Heart left ventricle (tissue), 16 donors: ENCODE measurements around the gene TBPL2. TPM values are rescaled to one million over a fixed set of nuclear protein-coding genes. Genes with fewer than 3 reads are reported as not detected.
"Not testable (repeated sequence)": the region's sequence is repeated elsewhere in the genome, so short reads cannot be mapped to it uniquely, and the experiment has no call there.

ENCODE experiments used
- ATAC-seq, 4 donors: fragments of 200-7000 bp; cut with Tn5 transposase; one replicate each; pipeline ENCODE4 v1.9.1; 2020 to 2022; ENCODE audit warnings: moderate library complexity in 4 of 4, mild to moderate bottlenecking in 3 of 4, moderate number of reproducible peaks in 1 of 4
- DNase-seq, 5 donors: peaks; one replicate each; pipeline ENCODE4 v3.0.0-alpha.2; 2020
- H3K27ac ChIP-seq, 12 donors: fragments of 200-600 bp; sonication (generic) in 4 of 12; one replicate each; pipeline versions ENCODE4 v1.5.0 to v1.8.0; 2016 to 2022; ENCODE audit warnings: mild to moderate bottlenecking in 2 of 12
- H3K27me3 ChIP-seq, 9 donors: fragments of 200-600 bp; sonication (generic) in 2 of 9; one replicate each; pipeline versions ENCODE4 v1.5.1 to v1.8.0; 2016 to 2022; ENCODE audit warnings: mild to moderate bottlenecking in 3 of 9
- H3K36me3 ChIP-seq, 9 donors: fragments of 200-600 bp; sonication (generic) in 2 of 9; one replicate each; pipeline versions ENCODE4 v1.5.0 to v1.8.0; 2018 to 2022; ENCODE audit warnings: mild to moderate bottlenecking in 2 of 9
- H3K4me1 ChIP-seq, 12 donors: fragments of 200-600 bp; sonication (generic) in 4 of 12; one replicate each; pipeline versions ENCODE4 v1.5.0 to v1.8.0; 2016 to 2022; ENCODE audit warnings: mild to moderate bottlenecking in 3 of 12
- H3K4me3 ChIP-seq, 12 donors: fragments of 200-600 bp; sonication (generic) in 4 of 12; one replicate each; pipeline versions ENCODE4 v1.5.0 to v1.8.0; 2017 to 2022; ENCODE audit warnings: mild to moderate bottlenecking in 9 of 12, moderate library complexity in 4 of 12
- H3K9me3 ChIP-seq, 12 donors: fragments of 200-600 bp; sonication (generic) in 4 of 12; one replicate each; pipeline versions ENCODE4 v1.5.0 to v1.8.0; 2016 to 2022; ENCODE audit warnings: mild to moderate bottlenecking in 1 of 12
- POLR2A ChIP-seq, 2 donors: fragments of 450-650 bp; IDR thresholded peaks; one replicate each; pipeline ENCODE4 v1.6.1; 2017; ENCODE audit warnings: antibody characterized with exemption in 2 of 2, mild to moderate bottlenecking in 2 of 2, moderate library complexity in 2 of 2
- WGBS, 4 donors: extraction: QIAGEN DNeasy Blood & Tissue Kit in 2 of 4; methylation state at CpG; one replicate each; pipeline versions ENCODE4 v1.1.5 to v1.1.7; 2013 to 2018; 5-methylcytosine and 5-hydroxymethylcytosine counted together
- intact Hi-C, 10 donors: fragments of 100-400 bp; cut with DNase I; formaldehyde crosslinking; loops; one replicate each; pipeline versions ENCODE4 v1.11.1 to v1.14.2; 2022
- polyA plus RNA-seq, 2 donors: library from polyadenylated mRNA; stranded (reverse); fragments of 200-250 nt; gene quantifications; one replicate each; pipeline ENCODE4 v1.2.3, GENCODE V29; 2013
- total RNA-seq, 9 donors: library from RNA; depleted of rRNA in 2 of 9; stranded (reverse); fragments of >200 nt in 2 of 9; fragmentation: NEBNext Ultra II Directional in 3 of 9; extraction: Animal tissue kit (Norgen Biotek cat#: 25700) in 3 of 9; gene quantifications; one replicate each; pipeline versions ENCODE4 v1.1.0 to v1.2.4, GENCODE V29; 2016 to 2023
- TF ChIP-seq, protein P1 (sequence below), 12 donors: fragments of 200-600 bp; sonication (generic) in 4 of 12; IDR thresholded peaks; one replicate each; pipeline versions ENCODE4 v1.5.0 to v1.8.0; 2018 to 2022; ENCODE audit warnings: antibody characterized with exemption in 12 of 12, mild to moderate bottlenecking in 5 of 12
- donor health status: ischemic (EF 13 %, LVEDD 7.1; RV severe dilation, severe dysfunction).
- donor health status: healthy with polysubstance abuse.
- donor health status: DM: no; HTN: yes; CAD: no.
- donor health status: DM: no; HTN: no; CAD: no.
- donor health status: ischemic (EF 25% LVEDD 6.9; RV normal size, moderate dysfunction).
- donor health status: ischemic (EF 25% LVEDD 5.7; RV mildly dilated, moderate dysfunction).
- donor health status: healthy.
- donor health status: DM: yes; HTN: yes; CAD: no.
- donor health status: ischemic (EF 35%, LVEDD 5.7; RV mildly dilated, moderate dysfunction).
- donor health status: nonischemic (EF 11% LVEDD 7.7; RV severe dilation, severe dysfunction).
- donor health status: DM: yes; HTN: yes; CAD: no.
- donor health status: PGD.
- donor health status: ischemic (EF 29% LVEDD 5.4; RV normal size, mild dysfunction).
- donor health status: nonischemic (EF 23%, LVEDD 6.1; RV moderate dilation, normal function).

TBPL2 gene
- total and polyA plus RNA-seq, 11 donors: not detected

DNA sequence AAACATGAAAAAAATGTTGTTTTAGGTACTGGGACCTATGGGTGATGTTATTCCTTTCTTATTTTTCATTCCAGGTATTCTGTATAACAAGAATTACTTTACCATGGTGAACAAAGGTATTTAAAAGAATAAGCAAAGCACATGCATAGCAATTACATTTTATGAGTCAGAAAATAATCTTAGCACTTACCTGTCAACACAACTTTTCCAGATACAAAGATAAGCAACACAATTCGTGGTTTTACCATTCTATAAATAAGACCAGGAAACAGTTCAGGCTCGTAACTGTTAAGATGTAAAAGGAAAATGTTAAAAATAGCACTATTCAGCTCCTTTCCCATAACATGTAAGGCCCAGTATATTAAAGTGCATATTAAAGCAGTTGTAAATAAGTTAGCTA, 16.4 kb downstream of the TBPL2 start:
- intact Hi-C loops: loop anchor here in 3 of 10 donors (10.0 kb wide), 2 partner anchors 179 to 209 kb away; no protein-coding TSS in a partner anchor

DNA sequence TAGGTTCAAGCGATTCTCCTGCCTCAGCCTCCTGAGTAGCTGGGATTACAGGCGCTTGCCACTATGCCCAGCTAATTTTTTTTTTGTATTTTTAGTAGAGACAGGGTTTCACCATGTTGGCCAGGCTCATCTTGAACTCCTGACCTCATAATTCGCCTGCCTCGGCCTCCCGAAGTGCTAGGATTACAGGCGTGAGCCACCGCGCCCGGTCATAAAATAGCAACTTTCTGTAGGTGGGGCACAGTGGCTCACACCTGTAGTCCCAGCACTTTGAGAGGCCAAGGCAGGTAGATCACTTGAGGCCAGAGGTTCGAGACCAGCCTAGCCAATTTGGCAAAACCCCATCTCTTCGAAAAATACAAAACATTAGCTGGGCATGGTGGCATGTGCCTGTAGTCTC, 18.1 kb downstream of the TBPL2 start:
- not testable (repeated sequence) for H3K27ac ChIP-seq, H3K9me3 ChIP-seq, H3K4me3 ChIP-seq, DNase-seq, ATAC-seq, H3K36me3 ChIP-seq, H3K27me3 ChIP-seq
- WGBS, 4 donors: 92 to 95% (median 93%) methylated on average over 11 of the region's 11 CpGs
- H3K4me1 ChIP-seq: peaks cover 0 to 29% (median 6%) of the 10 kb centered on the region in 12 donors
- intact Hi-C loops: loop anchor here in 3 of 10 donors (10.0 kb wide), 2 partner anchors 178 to 208 kb away; no protein-coding TSS in a partner anchor

More for the DNA sequence above, 16.4 kb downstream of the TBPL2 start:
- Histone ChIP-seq H3K4me3 (no peak overlapping the region), H3K9me3 (no peaks in the 10 kb centered on the region), H3K27me3 (no peaks in the 10 kb centered on the region), H3K36me3 (no peaks in the 10 kb centered on the region), H3K27ac (peak overlapping the region in 1 of 12 donors; percentile 1), H3K4me1 (peaks cover 0 to 16% (median 0%) of the 10 kb centered on the region in 12 donors)
- DNase-seq: no peak
- TF ChIP-seq POLR2A (IDR thresholded peaks at IDR 0.05): no peak
- TF ChIP-seq, protein P1, sequence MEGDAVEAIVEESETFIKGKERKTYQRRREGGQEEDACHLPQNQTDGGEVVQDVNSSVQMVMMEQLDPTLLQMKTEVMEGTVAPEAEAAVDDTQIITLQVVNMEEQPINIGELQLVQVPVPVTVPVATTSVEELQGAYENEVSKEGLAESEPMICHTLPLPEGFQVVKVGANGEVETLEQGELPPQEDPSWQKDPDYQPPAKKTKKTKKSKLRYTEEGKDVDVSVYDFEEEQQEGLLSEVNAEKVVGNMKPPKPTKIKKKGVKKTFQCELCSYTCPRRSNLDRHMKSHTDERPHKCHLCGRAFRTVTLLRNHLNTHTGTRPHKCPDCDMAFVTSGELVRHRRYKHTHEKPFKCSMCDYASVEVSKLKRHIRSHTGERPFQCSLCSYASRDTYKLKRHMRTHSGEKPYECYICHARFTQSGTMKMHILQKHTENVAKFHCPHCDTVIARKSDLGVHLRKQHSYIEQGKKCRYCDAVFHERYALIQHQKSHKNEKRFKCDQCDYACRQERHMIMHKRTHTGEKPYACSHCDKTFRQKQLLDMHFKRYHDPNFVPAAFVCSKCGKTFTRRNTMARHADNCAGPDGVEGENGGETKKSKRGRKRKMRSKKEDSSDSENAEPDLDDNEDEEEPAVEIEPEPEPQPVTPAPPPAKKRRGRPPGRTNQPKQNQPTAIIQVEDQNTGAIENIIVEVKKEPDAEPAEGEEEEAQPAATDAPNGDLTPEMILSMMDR (IDR thresholded peaks at IDR 0.05): no peak
- no peak for ATAC-seq
- WGBS, 4 donors: 8 to 11% (median 10%) methylated on average over 2 of the region's 2 CpGs

DNA sequence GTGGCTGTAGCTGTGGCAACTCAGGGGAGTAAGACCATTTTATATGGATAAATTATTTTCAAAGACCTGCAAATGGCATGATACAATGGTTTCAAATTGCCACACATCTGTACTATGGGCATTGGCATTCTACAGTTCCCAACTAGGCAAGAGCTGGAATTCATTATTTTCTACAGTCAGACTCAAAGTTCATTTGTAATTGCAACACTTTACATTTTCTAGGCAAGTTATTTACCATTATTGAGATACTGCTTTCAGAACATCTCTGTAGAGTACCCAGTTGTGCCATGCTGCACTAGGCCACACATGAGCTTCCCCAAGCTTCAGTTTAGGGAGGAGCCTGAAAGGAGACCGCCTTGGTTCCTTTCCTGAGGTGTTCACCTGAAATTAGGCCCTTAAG, 20.8 kb downstream of the TBPL2 start:
- Histone ChIP-seq H3K27me3 (no peaks in the 10 kb centered on the region), H3K9me3 (no peaks in the 10 kb centered on the region), H3K4me3 (no peak overlapping the region), H3K27ac (no peak overlapping the region), H3K36me3 (no peaks in the 10 kb centered on the region), H3K4me1 (peaks cover 0 to 24% (median 6%) of the 10 kb centered on the region in 12 donors)
- ATAC-seq (no peak), DNase-seq (no peak)
- WGBS, 4 donors: 93 to 97% (median 95%) methylated on average over 1 of the region's 1 CpG
- TF ChIP-seq, protein P1 (IDR thresholded peaks at IDR 0.05): no peak
- TF ChIP-seq POLR2A (IDR thresholded peaks at IDR 0.05): no peak
- intact Hi-C loops: loop anchor here in 4 of 10 donors (10.0 kb wide), 3 partner anchors 145 to 205 kb away; partner anchors contain the start of gene FBXO34 (in 1 of the 4)

DNA sequence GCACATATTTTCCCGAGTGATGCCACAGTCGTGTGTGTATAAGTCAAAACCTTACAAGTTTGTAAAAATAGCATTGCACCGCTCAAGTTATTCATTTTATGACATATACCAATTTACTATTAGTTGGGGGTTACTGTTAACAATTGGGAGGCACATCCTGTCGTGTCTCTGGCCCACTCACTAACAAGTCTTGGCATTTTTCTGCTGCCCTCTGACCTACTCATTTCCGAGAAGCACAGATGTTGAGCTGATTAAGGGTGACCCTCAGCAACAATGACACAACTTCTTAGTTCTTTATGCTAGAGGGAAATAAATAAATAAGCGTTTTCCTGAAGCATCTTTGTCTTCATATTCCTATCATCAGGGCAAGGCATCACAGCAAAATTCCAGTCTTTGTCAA, 22.0 kb downstream of the TBPL2 start:
- Histone ChIP-seq H3K27me3 (no peaks in the 10 kb centered on the region), H3K27ac (no peak overlapping the region), H3K4me3 (no peak overlapping the region), H3K4me1 (peaks cover 0 to 13% (median 6%) of the 10 kb centered on the region in 12 donors), H3K9me3 (no peaks in the 10 kb centered on the region), H3K36me3 (no peaks in the 10 kb centered on the region)
- DNase-seq (no peak), ATAC-seq (no peak)
- 29 to 47% (median 38%) methylated on average over 6 of the region's 6 CpGs for WGBS, 4 donors
- TF ChIP-seq, protein P1 (IDR thresholded peaks at IDR 0.05): no peak
- no peak for TF ChIP-seq POLR2A (IDR thresholded peaks at IDR 0.05)
- intact Hi-C loops: loop anchor here in 1 of 10 donors (10.0 kb wide), 1 partner anchor 144 kb away; the partner anchor contains the start of gene FBXO34

DNA sequence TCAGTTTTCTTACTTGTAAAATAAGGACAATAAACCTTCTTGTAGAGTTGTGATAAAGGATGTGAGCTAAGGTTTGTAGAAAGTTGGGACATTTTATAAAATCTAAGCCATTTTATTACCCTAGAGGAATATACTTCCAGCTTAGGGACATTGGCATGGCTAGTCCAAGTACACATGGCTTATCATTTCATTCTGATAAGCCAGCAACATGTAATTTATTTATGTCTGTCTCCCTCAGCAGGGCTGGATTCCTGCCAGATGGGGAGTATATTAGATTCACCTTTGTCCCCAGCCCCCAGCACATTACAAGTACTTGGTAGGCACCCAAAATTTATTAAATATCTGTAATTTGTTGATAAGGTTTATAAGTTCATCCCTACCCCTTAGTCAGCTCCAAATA, 22.5 kb downstream of the TBPL2 start:
- Histone ChIP-seq H3K9me3 (no peaks in the 10 kb centered on the region), H3K27me3 (no peaks in the 10 kb centered on the region), H3K36me3 (no peaks in the 10 kb centered on the region), H3K4me3 (no peak overlapping the region), H3K27ac (peak overlapping the region in 3 of 12 donors; percentile 26 to 35 (median 29)), H3K4me1 (peaks cover 0 to 13% (median 6%) of the 10 kb centered on the region in 12 donors)
- peak in 2 of 5 donors; percentile 11 to 41 for DNase-seq
- ATAC-seq: peak in 2 of 4 donors; percentile 38 to 48
- TF ChIP-seq, protein P1 (IDR thresholded peaks at IDR 0.05): no peak
- TF ChIP-seq POLR2A (IDR thresholded peaks at IDR 0.05): no peak
- intact Hi-C loops: loop anchor here in 1 of 10 donors (10.0 kb wide), 1 partner anchor 143 kb away; the partner anchor contains the start of gene FBXO34
